Measurements from ENCODE around the gene DDX31.

DDX31 gene

GRCh38 chr9:132595319-132595718 lies 74.5 kb downstream of the DDX31 start:
- no peak for DNase-seq (ENCODE audit: low read depth)

GRCh38 chr9:132594412-132594811 lies 75.4 kb downstream of the DDX31 start:
- DNase-seq (ENCODE audit: low read depth) = no peak

- no peak for DNase-seq (ENCODE audit: low read depth)
These were observed 77.3 kb downstream of the DDX31 start for GRCh38 chr9:132592451-132592850.

GRCh38 chr9:132591751-132592314 lies 78.0 kb downstream of the DDX31 start:
- DNase-seq (ENCODE audit: low read depth) = no peak

GRCh38 chr9:132591244-132591643 lies 78.5 kb downstream of the DDX31 start:
- DNase-seq (ENCODE audit: low read depth) = no peak

- no peak for DNase-seq (ENCODE audit: low read depth)
These were observed 79.2 kb downstream of the DDX31 start for GRCh38 chr9:132590318-132591182.

- DNase-seq (ENCODE audit: low read depth) = no peak
These were observed 79.8 kb downstream of the DDX31 start for GRCh38 chr9:132590037-132590317.

GRCh38 chr9:132589148-132590036 lies 80.4 kb downstream of the DDX31 start:
- DNase-seq (ENCODE audit: low read depth) = no peak

GRCh38 chr9:132588501-132589147 lies 81.2 kb downstream of the DDX31 start:
- no peak for DNase-seq (ENCODE audit: low read depth)

- no peak for DNase-seq (ENCODE audit: low read depth)
These were observed 81.7 kb downstream of the DDX31 start for GRCh38 chr9:132588098-132588497.

GRCh38 chr9:132587592-132587955 lies 82.2 kb downstream of the DDX31 start:
- no peak for DNase-seq (ENCODE audit: low read depth)

- no peak for DNase-seq (ENCODE audit: low read depth)
These were observed 82.8 kb downstream of the DDX31 start for GRCh38 chr9:132586830-132587591.

GRCh38 chr9:132585954-132586829 lies 83.6 kb downstream of the DDX31 start:
- no peak for DNase-seq (ENCODE audit: low read depth)

GRCh38 chr9:132584601-132585560 lies 84.9 kb downstream of the DDX31 start:
- DNase-seq (ENCODE audit: low read depth) = no peak

GRCh38 chr9:132583584-132584304 lies 86.0 kb downstream of the DDX31 start:
- no peak for DNase-seq (ENCODE audit: low read depth)

- DNase-seq (ENCODE audit: low read depth) = no peak
These were observed 86.8 kb downstream of the DDX31 start for GRCh38 chr9:132582786-132583583.

- DNase-seq (ENCODE audit: low read depth) = no peak
These were observed 87.5 kb downstream of the DDX31 start, which contains the start of gene BARHL1 for GRCh38 chr9:132582276-132582785. Gene BARHL1 (plus strand): TSS chr9:132582606. CDS start chr9:132582798, 192 bp downstream.

- DNase-seq (ENCODE audit: low read depth) = no peak
These were observed 90.4 kb downstream of the DDX31 start for GRCh38 chr9:132579427-132579798.
